Measurements from ENCODE around the gene CHD1. TPM values are rescaled to one million over a fixed set of nuclear protein-coding genes. Genes with fewer than 3 reads are reported as not detected.

CHD1 gene
- total RNA-seq, 1 donor from 2014 or later = 39.0 TPM

- Histone ChIP-seq H3K9ac (ENCODE audit: low read length) (no peak overlapping the region), H3K4me1 (ENCODE audit: insufficient read depth, low read length) (no peaks in the 10 kb centered on the region), H3K27me3 (ENCODE audit: insufficient read depth, low read length) (no peaks in the 10 kb centered on the region), H4K20me1 (ENCODE audit: insufficient read depth, low read length) (no peaks in the 10 kb centered on the region), H3K4me3 (ENCODE audit: insufficient read depth, low read depth, low read length) (no peak overlapping the region), H3K9me3 (ENCODE audit: insufficient read depth, low read depth, low read length) (no peaks in the 10 kb centered on the region), H3K36me3 (ENCODE audit: insufficient read depth, low read length) (no peaks in the 10 kb centered on the region), H2AFZ (ENCODE audit: low read depth, low read length) (no peak overlapping the region), H3K27ac (ENCODE audit: low read depth, low read length) (no peak overlapping the region), H3K4me2 (ENCODE audit: low read length) (no peak overlapping the region), H3K79me2 (ENCODE audit: insufficient read depth, low read length) (no peaks in the 10 kb centered on the region)
- TF ChIP-seq CTCF (IDR thresholded peaks at IDR 0.05; ENCODE audit: insufficient read depth, low read depth, low read length) = no peak
- TF ChIP-seq EZH2 (IDR thresholded peaks at IDR 0.05; ENCODE audit: insufficient read depth, low read length) = no peak
- Mint-ChIP-seq H3K4me1 (ENCODE audit: low read depth, unreplicated experiment) (no peaks in the 10 kb centered on the region), H3K9me3 (ENCODE audit: unreplicated experiment) (peaks cover 19% of the 10 kb centered on the region), H3K27me3 (ENCODE audit: low read depth, unreplicated experiment) (no peaks in the 10 kb centered on the region), H3K4me3 (ENCODE audit: unreplicated experiment) (no peak overlapping the region), H3K36me3 (ENCODE audit: low read depth, unreplicated experiment) (peaks cover 13% of the 10 kb centered on the region), H3K27ac (ENCODE audit: unreplicated experiment) (no peak overlapping the region)
- FAIRE-seq = peak; percentile 32
- DNase-seq (ENCODE audit: low read depth) = no peak
These were observed 124.7 kb downstream of the CHD1 start for GRCh38 chr5:98804066-98804465.

Other genes starting within 250 kb of the CHD1 start
- gene RGMB, start 155.3 kb downstream of the CHD1 start, total RNA-seq = 42.8 and 48.7 TPM in 2 replicates